Kidney epithelial cell (primary cell): ENCODE measurements around the gene DNAJA4. TPM values are rescaled to one million over a fixed set of nuclear protein-coding genes. Genes with fewer than 3 reads are reported as not detected.

Source experiments
- DNase-seq: peaks from one replicate; pipeline ENCODE4 v3.0.0-alpha.2; 2010; ENCODE audit warnings: low read depth
- H3K27me3 ChIP-seq: 2 replicates; pipeline ENCODE4 v1.6.0; 2011; ENCODE audit warnings: low read length; ENCODE audit not compliant: control insufficient read depth, insufficient read depth
- H3K36me3 ChIP-seq: 2 replicates; pipeline ENCODE4 v1.5.1; 2011; ENCODE audit warnings: low read length; ENCODE audit not compliant: control insufficient read depth, insufficient read depth
- H3K4me3 ChIP-seq: 2 replicates; pipeline ENCODE4 v1.5.1; 2011; ENCODE audit warnings: low read depth, mild to moderate bottlenecking, control low read depth, low read length
- CTCF ChIP-seq: IDR thresholded peaks from 2 replicates; pipeline ENCODE4 v1.5.1; 2011; ENCODE audit warnings: mild to moderate bottlenecking, moderate library complexity, low read length, control low read depth, inconsistent platforms; ENCODE audit not compliant: insufficient read depth, poor library complexity, severe bottlenecking
- total RNA-seq: library from RNA; depleted of rRNA; stranded (reverse); fragments of >200 nt; gene quantifications from 2 replicates; pipeline ENCODE4 v1.2.3, GENCODE V29; 2015

DNAJA4 gene
- total RNA-seq, 1 donor from 2014 or later, result 11.0 TPM

DNA sequence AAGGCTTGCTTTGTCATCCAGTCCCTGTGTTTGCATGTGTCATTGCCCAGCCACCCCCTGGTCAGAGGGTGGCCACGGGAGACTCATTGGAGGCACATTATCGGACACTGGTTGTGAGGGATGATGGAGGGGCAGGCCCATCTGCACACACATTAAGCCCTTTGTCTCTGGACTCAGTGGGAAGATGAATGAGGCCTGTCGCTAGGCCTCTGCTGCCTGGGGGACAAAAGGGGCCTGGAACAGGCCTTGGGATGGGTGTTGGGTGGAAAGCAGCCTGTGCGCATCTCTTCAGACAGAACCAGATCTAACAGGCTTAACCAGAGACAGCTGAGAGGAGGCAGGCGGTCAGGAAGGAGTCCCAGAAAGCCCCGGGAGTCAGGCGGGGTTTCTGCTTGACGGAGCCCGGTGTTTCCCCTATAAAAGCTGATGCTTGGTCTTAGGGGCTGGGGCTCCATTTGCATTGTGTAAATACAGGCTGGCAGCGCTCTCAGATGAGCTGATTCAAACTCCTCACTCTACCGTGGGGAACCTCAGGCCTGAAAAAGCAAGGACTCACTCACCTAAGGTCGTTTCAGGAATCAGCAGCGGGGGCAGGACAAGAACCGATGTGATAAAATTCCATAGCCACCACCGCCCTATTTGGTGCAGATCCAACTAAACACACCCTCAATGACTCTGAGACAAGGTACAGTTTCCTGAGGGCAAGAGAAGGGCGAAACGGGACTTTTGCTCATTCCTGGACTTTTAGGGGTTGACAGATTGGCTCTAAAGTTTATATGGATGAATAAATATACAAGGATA, 52.1 kb downstream of the DNAJA4 start:
- DNase-seq, result no peak
- no peak for TF ChIP-seq CTCF
- Histone ChIP-seq H3K36me3 (no peaks in the 10 kb centered on the region), H3K4me3 (no peak overlapping the region), H3K27me3 (peaks cover 3% of the 10 kb centered on the region)

DNA sequence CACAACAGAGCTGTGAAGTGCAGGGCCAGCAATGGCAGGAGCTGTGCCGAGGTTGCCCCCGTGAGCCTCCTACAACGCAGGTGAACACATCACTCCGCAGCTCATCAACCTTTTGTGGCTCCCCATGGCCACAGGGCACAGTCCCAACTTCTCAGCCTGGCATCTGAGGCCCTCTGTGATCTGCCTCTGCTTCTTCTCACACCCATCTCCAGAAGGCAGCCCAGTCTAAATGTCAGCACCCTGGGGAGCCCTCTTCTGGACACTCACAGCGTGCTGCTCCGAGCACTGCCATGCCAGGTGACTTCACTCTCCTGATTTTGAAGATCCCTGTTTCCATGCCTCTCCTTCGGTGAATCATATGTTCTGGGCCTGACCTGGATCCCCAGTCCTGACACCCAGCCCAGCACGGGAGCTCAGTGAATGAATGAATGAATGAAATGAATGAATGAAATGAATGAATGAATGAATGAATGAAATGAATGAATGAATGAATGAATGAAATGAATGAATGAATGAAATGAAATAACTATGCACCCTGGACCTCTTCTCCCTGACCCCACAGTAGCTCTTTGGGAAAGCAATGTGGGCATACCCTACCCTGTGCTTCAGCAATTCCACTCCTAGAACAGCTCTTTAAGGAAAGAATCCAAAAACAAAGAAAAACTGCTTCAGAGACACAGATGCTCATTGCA, 52.9 kb downstream of the DNAJA4 start:
- Histone ChIP-seq H3K4me3 (no peak overlapping the region), H3K27me3 (peaks cover 3% of the 10 kb centered on the region), H3K36me3 (no peaks in the 10 kb centered on the region)
- peak; percentile 11 for TF ChIP-seq CTCF
- no peak for DNase-seq

DNA sequence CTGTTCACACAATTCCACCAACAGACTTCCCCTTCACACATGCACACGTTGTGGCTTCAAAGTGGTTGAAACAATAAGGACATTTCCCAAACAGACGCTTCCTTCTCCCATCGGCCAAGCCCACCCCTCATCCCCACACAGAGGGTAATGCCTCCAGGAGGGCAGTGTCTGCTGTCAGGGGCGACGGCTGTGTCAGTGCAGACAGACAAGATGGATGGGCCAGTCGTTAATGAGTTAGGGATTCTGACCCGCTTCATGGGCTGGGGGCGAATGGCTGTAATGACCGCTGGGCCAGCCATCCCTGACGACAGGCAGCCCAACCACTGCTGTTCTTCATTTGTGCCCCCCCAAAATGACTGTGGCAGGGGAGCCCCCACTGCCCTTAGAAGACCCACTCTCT, 55.2 kb downstream of the DNAJA4 start:
- no peak for DNase-seq
- Histone ChIP-seq H3K4me3 (no peak overlapping the region), H3K27me3 (no peaks in the 10 kb centered on the region), H3K36me3 (no peaks in the 10 kb centered on the region)
- no peak for TF ChIP-seq CTCF

- H3K36me3 ChIP-seq, result no peaks in the 10 kb centered on the region
- H3K4me3 ChIP-seq, result no peak overlapping the region
- DNase-seq, result no peak
- no peaks in the 10 kb centered on the region for H3K27me3 ChIP-seq
- no peak for TF ChIP-seq CTCF
These were observed 55.8 kb downstream of the DNAJA4 start for GRCh38 chr15:78320183-78320582.

GRCh38 chr15:78321041-78321570, 56.7 kb downstream of the DNAJA4 start:
- no peaks in the 10 kb centered on the region for H3K27me3 ChIP-seq
- TF ChIP-seq CTCF, result no peak
- no peak for DNase-seq
- no peaks in the 10 kb centered on the region for H3K36me3 ChIP-seq
- no peak overlapping the region for H3K4me3 ChIP-seq
